Measurements from ENCODE around the gene ADAM15. TPM values are rescaled to one million over a fixed set of nuclear protein-coding genes. Genes with fewer than 3 reads are reported as not detected.
A peak's percentile ranks its signal among the peaks of the same experiment; 100 is the strongest.

The ADAM15 gene
- 10 to 100 TPM; 64.6 to 96.7 TPM for total RNA-seq

- no peaks in the 10 kb centered on the region for H3K9me3 ChIP-seq
- peak; percentile 77 for DNase-seq (ENCODE audit: low spot score)
- peaks cover 14% of the 10 kb centered on the region for H3K36me3 ChIP-seq
- peaks cover 0 to 37% of the 10 kb centered on the region in 2 donors for H3K4me1 ChIP-seq
- H3K4me3 ChIP-seq, result peak within 1 kb of the TSS; percentile 63 to 77
- no peaks in the 10 kb centered on the region for H3K27me3 ChIP-seq
- peak; percentile 88 to 96 for TF ChIP-seq CTCF (IDR thresholded peaks at IDR 0.05)
- H3K27ac ChIP-seq, result peak within 1 kb of the TSS; percentile 91 to 98
Observed at GRCh38 chr1:155050560-155051341, at the start of gene ADAM15. TSS of gene ADAM15 (plus strand) at chr1:155051316. CDS start at chr1:155051387, 71 bp downstream.

- Histone ChIP-seq H3K27ac (peak overlapping the region; percentile 98 to 99), H3K4me1 (peaks cover 0 to 45% of the 10 kb centered on the region in 2 donors), H3K36me3 (no peaks in the 10 kb centered on the region), H3K27me3 (no peaks in the 10 kb centered on the region), H3K4me3 (peak overlapping the region; percentile 87 to 92), H3K9me3 (no peaks in the 10 kb centered on the region)
- no peak for TF ChIP-seq CTCF (IDR thresholded peaks at IDR 0.05)
- DNase-seq (ENCODE audit: low spot score), result no peak
Observed at GRCh38 chr1:155001425-155001674, 49.8 kb upstream of the ADAM15 start.

GRCh38 chr1:155001675-155002463, 49.2 kb upstream of the ADAM15 start:
- H3K4me1 ChIP-seq, result peaks cover 0 to 50% of the 10 kb centered on the region in 2 donors
- H3K36me3 ChIP-seq, result no peaks in the 10 kb centered on the region
- DNase-seq (ENCODE audit: low spot score), result peak; percentile 100
- peak; percentile 37 to 65 for TF ChIP-seq CTCF (IDR thresholded peaks at IDR 0.05)
- no peaks in the 10 kb centered on the region for H3K27me3 ChIP-seq
- H3K27ac ChIP-seq, result peak overlapping the region; percentile 98 to 99
- H3K4me3 ChIP-seq, result peak overlapping the region; percentile 87 to 92
- H3K9me3 ChIP-seq, result no peaks in the 10 kb centered on the region

- H3K4me3 ChIP-seq, result peak within 1 kb of the TSS; percentile 87 to 92
- TF ChIP-seq CTCF (IDR thresholded peaks at IDR 0.05), result no peak
- peak within 1 kb of the TSS; percentile 98 to 99 for H3K27ac ChIP-seq
- no peaks in the 10 kb centered on the region for H3K36me3 ChIP-seq
- no peaks in the 10 kb centered on the region for H3K27me3 ChIP-seq
- peaks cover 0 to 58% of the 10 kb centered on the region in 2 donors for H3K4me1 ChIP-seq
- H3K9me3 ChIP-seq, result no peaks in the 10 kb centered on the region
- DNase-seq (ENCODE audit: low spot score), result no peak
Observed at GRCh38 chr1:155002464-155003226, 48.5 kb upstream of the ADAM15 start, which contains the start of gene ZBTB7B. TSS of gene ZBTB7B (plus strand) at chr1:155002802. CDS start at chr1:155014661, 11,859 bp downstream.

- Histone ChIP-seq H3K36me3 (no peaks in the 10 kb centered on the region), H3K4me3 (peak overlapping the region; percentile 87 to 92), H3K4me1 (peaks cover 0 to 65% of the 10 kb centered on the region in 2 donors), H3K27me3 (no peaks in the 10 kb centered on the region), H3K9me3 (no peaks in the 10 kb centered on the region), H3K27ac (peak overlapping the region; percentile 98 to 99)
- DNase-seq (ENCODE audit: low spot score), result no peak
- TF ChIP-seq CTCF (IDR thresholded peaks at IDR 0.05), result no peak
Observed at GRCh38 chr1:155003227-155003765, 47.8 kb upstream of the ADAM15 start.

Data from right atrium auricular region (tissue), 2 donors.